Stimulated activated CD4-positive, alpha-beta T cell treated with anti-CD3 and anti-CD28 coated beads, Interleukin-2, amount 100 ng/mL, for 48 hours (primary cell): Measurements from ENCODE around the gene OR2F1.

Source experiments
- DNase-seq, 2 donors: peaks; one replicate each; pipeline ENCODE4 v3.0.0-alpha.2; 2020

OR2F1 gene, protein sequence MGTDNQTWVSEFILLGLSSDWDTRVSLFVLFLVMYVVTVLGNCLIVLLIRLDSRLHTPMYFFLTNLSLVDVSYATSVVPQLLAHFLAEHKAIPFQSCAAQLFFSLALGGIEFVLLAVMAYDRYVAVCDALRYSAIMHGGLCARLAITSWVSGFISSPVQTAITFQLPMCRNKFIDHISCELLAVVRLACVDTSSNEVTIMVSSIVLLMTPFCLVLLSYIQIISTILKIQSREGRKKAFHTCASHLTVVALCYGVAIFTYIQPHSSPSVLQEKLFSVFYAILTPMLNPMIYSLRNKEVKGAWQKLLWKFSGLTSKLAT

DNA sequence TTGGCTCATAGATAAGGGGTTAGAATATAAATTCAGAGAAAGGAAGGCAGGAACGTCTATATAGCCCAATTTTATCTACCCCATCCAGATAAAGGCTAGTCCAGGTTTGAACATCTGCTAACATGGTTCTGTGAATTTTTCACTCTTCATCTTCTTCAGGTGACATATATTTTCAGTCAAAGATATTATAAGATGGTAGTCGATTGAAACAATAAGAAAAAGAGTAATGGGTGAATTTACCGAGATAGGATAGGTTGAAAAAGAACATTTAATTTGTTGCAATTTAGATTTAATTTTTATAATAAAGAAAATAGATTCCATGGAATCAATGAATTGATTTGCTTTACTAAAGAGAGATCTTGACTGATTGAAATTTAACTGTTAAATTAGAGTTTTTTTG lies at the start of gene OR2F1:
Gene OR2F1 (plus strand): TSS at position 301 of the 400 bp plus-strand sequence. CDS start 5,127 bp downstream, outside the sequence.
- no peak for DNase-seq

DNA sequence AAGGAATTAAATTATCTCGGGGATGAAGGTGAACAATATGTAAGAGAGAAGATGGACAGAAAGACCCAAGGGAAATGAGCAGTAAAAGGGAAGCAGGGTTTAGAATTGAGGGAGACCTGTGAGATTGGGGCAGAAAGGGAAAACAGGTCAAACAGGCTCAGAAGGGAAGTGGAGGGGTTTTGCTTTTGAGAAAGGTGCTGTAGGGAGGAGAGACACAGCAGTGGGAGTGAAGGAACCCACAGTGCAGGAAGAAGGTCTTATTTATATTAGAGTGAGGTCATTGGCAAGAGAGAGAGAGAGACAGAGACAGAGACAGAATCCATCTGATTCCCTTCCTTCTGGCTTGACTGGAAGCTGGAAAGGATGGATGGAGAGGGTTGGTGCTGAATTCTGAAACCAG lies 49.1 kb upstream of the OR2F1 start:
- no peak for DNase-seq

DNA sequence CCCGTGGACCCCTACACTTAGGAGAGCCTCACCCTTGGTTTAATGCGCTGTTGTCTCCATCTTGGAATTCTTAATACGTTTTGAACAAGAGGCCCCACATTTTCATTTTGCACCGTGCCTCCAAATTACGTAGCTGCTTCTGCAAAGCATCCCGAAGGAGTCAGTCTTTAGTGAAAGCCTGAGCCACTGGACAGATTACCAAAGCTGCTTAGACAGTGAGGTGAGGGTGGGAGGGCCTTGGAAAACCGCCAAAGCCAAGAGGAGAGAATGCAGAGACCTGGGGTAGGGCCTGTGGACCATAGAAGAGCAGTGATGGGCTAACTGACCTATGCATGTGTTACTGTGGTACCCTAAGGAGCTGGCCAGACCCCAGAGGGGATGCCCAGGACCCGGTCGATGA lies 48.5 kb upstream of the OR2F1 start:
- DNase-seq, result no peak

DNA sequence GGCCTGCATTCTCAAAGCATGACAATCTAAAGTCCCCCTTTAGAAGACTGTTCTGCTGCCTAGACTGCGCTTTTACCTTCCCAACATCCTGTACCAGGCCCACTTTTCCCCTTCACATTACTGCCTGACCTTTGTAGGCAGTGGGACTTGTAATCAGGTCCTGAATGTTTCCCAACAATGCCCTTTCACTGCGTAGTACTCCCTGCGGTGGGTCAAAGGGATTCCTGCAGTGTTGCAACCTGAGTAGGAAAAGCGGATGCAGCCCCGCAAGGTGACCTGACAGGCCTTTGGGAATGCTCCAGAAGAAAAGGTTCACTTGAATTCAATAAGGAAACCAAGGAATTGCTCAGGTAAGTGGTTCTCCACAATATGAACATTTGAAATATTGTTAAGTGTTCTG lies 47.7 kb upstream of the OR2F1 start:
- no peak for DNase-seq

DNA sequence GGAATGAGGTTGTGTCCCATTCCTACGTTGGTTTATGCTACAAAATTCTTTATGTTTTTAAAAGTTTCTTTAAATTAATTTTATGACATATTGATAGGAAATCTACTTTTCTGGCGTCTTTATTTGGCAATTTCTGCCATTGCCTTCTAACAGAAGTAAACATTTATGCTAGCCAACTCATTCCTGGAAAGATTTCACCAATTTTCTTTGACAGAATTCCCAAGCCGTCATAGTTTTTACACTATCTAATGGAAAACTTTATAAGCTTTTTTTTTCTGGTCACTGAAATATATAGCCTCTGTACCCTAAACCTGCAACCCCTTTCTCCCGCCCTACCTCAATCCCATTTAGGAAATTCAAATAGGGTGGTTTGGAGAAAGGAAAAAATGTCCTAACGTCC lies 46.5 kb upstream of the OR2F1 start:
- no peak for DNase-seq

DNA sequence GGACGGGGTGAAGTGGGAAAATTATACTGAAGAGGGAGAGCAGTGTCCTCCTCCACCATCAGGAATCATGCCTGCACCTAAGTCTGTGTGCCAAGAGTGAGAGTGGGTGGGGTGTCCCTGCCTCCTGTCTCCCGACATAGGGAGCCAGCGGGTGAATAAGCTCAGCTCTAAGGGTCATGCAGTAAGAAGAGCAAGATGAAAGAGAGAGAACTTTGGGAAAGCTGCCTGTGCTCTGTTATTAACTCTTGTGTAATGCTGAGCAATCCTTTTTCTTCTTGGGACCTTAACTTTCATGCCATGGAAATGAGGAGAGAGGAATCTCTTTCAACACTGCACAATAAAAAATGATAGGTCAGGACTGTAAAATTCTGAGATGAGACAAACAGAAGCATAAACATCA lies 44.8 kb upstream of the OR2F1 start:
- no peak for DNase-seq

DNA sequence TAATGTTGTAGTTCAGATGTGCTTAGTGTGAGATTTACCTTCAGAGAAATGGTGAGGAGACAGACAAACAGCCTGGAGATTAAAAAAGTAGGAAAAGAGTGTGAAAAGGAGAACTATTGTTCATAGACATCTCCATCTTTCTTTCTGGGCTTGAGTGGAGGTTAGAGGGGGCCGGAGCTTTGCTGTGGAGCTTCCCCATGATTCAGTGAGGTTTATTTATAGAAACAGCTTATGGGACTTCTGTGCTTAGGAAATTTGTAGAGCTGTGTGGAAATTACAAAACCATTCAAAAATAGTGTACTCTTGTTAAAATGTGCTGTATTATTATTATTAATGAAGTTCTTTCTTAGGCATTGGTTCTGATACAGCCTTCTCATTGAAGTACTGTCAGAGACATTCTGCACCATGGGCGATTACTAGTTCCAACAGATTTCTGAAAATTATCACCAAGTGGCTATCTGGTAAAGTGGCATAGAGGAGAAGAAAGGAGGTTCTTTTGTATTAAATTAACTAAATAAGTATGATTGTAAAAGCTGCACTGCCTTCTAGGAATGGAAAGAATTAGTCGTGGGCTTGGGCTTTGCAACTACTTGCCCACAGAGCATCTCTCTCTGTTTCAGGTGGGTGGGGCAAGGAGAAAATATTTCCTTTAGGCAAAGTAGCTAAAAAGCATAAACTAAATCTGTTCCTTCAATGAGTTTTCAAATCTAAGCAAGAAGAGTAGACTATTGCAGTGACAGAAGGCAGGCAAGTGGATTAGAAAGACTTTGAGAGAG lies 44.0 kb upstream of the OR2F1 start:
- no peak for DNase-seq

DNA sequence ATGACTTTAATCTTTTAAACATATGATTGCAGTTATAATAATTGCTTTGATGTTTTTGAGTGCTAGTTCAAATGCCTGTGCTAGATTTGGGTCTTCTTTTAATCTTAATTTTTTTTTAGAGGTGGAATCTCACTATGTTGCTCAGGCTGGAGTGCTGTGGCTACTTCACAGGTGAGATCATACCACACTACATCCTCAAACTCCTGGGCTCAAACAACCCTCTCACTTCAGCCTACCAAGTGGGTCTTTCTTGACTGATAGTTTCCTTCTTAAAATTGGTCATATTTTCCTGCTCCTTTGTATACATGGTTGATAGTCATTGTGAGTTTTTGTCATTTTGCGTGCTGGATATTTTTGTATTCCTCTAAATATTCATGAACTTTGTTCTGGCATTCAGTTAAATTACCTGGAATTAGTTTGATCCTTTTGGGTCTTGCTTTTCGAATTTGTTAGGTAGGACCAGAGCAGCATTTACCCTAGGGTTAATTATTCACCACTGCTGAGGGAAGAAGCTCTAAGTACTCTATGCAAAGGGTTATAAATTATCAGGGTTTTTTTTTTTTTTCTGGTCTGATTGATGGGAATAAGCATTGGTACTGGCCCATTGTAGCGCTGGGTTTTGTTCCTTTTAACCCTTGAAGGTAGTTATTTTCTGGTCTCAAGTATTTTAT lies 40.6 kb upstream of the OR2F1 start:
- no peak for DNase-seq

DNA sequence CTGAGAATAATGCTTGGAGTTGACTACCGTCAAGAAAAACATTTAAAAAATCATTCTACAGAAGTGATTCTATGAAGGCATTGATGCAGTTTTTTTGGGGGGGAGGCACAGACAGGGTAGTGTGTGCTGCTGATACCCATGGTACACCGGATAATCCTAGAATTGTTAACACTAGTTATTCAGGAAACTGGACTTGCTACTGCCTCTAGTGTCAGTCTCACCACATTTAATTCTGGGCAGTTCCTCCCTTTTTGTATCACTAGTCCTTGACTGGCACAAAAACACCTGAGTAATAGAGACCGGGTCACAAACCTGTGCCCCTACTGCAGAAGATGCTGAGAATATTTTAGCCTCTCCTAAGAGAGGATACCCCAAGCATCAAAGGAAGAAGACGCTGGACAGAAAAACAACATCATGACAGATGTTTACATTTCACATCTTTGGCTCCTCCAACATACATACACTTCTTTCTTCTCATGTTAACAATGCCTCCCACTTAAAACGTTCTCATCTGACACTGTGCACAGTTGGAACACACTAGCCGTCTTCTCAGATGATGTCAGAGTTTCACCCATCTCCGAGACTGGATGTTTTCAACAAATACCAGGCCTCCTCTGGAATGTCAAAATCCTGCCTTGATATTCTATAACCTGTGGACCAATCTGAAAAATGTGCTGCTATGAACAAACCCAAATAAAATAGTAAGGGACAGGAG lies 39.5 kb upstream of the OR2F1 start:
- no peak for DNase-seq

DNA sequence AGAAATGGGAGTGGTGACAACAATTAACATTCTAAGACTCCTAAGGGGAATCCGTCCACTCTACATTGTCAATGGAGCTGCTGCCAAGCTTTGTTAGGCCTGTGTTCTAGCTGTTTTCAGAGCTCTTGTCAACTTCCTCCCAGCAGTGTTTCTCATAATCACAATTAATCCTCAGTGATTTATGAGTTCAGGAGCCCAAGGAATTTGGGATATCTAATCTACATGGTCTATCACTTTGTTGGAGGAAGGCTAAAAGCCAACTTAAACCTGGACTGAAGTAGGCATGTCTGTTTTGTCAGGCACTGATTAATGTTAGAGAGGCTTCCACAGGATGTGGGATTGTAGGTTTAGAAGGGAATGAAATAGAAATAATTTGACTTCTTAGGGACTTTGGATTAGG lies 29.8 kb upstream of the OR2F1 start:
- DNase-seq, result no peak

DNA sequence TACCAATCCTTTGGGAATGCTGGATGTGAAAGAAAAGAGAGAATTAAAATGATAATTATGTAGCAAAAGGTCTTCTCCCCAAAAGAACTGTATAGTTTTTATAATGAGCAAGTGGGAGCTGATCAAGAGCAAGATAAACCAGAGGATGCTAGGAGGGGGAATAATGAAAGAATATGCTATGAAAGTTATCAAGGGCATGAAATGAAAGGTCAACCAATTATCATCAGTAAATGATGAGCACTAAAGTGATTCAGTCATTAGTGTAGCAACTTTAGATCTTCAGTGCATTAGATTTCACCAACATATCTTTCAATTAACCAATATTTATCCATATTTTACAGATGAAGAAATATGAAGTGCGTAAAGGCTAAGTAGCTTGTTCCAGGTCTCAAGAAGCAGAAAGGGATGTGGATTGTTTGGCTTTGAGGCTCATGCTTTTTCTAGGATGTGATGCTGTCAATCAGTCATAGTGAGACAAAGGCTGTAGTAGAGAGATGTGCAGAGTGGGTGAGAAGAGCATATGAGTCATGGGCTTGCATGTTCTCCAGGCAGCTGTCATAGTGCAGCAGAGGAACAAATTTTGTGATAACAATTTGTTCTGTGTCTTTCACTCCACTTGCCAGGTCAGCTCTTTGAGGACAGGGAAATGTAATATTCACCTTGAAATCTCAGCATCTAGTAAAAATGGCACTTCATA lies 25.3 kb upstream of the OR2F1 start:
- peak; percentile 1 to 2 for DNase-seq

DNA sequence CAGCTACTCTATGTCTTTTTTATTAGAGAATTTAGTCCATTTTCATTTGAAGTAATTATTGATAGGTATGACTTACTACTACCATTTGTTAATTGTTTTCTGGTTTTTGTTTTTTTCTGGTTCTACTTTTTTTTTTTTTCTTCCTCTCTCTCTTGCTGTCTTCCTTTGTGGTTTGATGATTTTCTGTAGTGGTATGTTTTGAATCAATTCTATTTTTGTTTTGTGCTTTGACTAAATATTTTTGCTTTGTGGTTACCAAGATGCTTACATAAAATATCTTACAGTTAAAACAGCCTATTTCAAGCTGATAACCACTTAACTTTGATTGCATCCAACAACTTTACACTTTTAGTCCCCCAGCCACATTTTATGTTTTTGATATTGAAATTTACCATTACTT lies 22.9 kb upstream of the OR2F1 start:
- DNase-seq, result no peak

DNA sequence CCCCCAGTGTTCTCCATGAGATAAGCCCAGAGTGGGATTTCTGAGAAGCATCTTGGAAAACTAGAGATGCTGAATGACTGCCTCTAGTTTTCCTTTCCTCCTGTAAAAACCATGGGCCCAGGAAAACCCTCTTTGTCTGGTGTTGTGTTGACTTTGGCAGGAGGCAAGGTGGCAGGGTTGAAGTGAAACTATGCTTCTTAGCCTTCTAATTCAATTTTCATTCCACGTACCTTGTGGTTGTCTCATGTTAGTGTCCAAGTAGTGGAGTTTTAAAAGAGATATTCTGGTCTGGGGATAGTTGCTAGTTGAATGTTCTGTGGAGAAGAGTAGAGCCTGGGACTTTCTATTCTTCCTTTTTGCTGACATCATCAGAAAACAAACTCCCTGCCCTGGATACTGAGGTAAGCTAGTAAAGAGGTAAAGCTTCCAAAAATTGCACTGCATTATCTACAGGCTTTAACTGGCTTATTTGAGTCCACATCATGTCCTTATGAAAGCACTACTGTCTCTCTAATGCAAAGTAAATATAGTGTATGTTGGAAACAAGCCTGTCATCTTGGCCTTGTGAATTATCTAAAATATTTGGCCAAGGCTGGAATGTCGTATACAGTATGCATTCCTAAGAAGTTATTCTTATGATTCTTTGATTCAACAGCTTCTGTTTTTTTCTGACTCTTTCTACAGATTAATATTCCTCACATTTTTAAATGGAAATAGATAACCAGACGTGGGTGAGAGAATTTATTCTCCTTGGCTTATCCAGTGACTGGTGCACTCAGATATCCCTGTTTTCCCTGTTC lies 19.9 kb upstream of the OR2F1 start, which contains the start of gene OR2F2:
Gene OR2F2 (plus strand): TSS at position 708 of the 800 bp plus-strand sequence. CDS start 0 bp downstream, at position 708.
- no peak for DNase-seq

DNA sequence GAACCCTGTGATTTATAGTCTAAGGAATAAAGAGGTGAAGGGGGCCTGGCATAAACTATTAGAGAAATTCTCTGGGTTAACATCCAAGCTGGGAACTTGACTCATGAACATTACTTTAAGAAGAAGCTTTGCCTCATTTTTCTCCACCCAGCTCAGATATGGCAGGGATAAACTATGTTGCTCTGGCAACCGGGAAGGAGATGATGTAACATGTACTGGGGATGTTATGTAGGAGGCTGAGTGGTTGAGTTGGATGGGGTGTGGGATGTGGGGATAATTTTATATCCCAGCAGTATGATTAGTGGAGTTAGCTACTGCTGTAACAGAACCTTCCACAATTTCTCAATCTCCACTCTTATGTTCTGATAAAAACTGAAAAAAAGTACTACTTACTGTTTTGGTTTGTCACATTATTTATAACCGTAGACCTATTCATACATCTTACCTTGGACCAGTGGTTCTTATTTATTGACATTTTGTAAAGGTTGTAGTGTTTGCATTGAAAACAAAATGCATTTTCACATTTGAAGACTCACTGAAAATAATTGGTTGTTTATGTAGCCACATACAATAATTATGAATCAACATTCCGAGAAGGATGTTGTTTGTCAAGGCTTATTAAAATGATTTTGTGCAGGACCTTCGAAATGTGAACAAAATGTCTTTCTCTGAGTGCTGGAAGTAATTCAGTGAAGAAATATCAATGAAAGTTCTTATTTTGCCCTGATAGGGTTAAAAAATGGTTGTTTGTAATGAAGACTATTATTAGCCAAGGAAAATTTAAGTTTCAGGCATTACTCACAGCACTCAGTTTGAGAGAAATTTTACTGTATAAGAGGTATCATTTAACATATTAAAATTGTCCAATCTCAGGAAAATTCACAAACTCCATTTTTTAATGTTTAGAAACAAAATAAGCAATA lies 18.3 kb upstream of the OR2F1 start:
- no peak for DNase-seq

DNA sequence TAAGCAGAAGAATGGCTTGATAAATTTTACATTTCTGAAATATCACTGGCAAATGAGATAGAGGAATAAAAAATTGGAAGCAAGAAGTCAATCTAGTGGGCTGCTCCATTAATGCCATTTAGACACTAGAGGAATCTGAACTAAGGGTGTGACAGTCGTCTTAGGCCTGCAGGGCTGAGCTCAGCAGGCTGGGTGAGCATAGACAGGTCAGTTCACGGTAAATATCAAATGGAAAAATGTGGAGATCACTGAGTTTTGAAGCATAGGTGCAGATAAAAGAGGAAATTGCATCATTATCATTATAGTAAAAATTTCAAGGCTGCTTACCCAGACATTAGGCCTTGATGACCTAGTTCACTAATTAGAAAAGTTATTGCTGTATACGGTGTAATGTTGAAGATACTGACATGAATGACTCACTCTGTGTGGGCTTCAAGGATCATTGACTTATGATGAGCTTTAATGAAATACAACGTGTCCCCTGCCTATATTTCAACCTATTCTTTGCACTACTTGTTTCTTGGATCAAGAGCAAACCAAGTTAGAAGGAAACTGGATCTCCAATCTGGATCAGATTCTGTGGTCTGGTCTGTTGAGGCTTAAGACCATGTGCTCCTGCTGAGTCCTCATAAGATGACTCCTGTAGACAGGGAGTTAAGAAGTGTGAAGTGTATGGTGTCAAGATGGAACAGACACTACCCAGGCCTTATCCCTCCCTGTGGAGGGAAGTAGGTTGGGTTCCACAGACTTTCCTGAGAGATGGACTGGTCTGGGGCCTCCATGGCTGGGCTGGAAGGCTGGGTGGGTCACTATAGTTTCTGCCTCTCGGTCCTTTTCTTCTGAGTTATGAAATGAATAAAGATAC lies 16.0 kb upstream of the OR2F1 start:
- DNase-seq, result no peak

DNA sequence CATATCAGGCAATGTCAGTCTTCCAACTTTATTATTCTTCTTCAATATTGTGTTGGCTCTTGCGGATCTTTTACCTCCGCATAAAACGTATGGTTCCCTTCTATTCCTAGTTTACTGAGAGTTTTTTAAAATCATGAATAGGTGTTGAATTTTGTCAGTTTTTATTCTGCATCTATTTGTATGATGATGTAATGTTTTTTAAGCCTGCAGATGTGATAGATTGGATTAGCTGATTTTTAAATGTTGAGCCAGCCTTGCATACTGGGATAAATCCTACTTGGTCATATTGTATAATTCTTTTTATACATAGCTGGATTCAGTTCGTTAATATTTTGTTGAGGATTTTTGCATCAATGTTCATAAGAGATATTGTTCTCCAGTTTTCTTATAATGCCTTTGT lies 9.2 kb upstream of the OR2F1 start:
- no peak for DNase-seq

DNA sequence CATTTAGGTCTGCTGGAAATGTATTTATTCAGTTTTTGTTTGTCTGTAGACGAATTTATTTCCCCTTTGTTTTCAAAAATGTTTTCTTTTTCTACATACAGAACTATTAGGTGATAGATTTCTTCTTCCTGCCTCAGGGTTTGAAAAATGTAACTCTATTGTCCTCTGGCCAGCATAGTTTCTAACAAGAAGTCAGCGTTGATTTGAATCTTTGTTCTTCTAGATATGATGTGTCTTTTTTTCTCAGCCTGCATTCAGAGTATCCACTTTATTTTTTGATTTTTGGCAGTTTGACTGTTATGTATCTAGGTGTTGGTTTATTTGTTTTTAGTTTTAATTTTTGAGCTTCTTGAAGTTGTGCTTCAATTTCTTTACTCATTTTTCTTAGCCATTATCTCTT lies 7.5 kb upstream of the OR2F1 start:
- DNase-seq, result no peak

DNA sequence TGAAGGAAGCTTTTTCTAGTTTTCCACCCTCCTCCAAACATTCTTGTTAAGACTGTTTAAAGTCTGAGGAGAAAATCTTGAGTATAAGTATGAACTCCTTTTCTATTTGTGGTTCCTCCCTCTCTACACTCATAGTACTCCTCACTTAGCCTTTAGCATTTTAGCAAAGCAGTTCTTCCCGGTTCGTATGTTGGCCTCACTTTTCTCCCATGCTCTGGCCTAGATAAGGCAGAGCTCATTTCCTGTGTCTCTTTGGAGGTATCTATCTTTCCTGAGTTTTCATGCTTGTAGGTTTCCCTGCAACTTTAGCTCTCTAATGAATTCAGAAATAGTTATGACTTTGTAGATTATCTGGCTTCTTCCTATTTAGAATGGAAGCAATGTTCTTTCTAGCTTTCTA lies 5.9 kb upstream of the OR2F1 start:
- no peak for DNase-seq

DNA sequence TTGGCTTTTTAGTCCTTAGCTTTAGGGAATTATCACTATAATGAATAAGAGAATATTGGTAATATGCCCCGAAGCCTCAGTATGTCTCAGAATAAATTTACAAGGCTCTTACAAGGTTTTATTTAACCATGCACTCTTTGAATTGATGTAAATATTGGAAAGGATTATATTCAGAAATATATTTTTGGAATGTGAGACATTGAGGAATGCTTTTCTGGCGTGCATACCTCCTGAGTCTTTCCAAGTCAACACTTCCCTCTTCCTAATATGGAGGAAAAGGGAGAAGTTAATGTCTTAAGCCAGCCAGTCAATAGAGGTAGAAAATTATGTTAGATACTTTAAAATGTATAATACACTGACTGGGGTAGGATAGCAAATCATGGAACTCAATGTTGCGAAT lies 1.2 kb upstream of the OR2F1 start:
- DNase-seq, result no peak

DNA sequence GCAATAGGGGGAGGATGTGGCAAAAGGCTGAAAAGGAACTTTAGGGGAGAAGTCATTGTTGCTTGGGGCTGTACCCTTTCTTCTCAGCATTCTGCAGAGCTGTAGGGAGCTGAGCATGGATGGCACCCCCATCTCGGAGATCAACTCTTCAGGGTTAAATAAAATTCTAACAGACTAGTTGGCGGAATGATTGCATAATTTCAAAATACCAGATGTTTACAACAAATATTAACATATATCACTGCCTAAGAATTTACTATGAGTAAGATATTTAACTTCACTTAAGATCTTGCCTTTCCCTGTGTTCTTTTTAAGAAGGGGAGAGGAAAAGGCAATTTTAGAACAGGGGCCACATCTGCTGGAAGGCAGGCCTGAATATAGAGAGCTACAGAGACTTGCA lies 509 bp upstream of the OR2F1 start:
- DNase-seq, result no peak
